ENCODE measurements around the gene CATSPER1. TPM values are rescaled to one million over a fixed set of nuclear protein-coding genes. Genes with fewer than 3 reads are reported as not detected.

CATSPER1 gene
- total RNA-seq: 0.11 and 0.20 TPM in 2 replicates

GRCh38 chr11:66026017-66026529 is at the start of gene CATSPER1:
Gene CATSPER1, minus strand, starts transcription at chr11:66026479. Its CDS starts 100 bp downstream, at chr11:66026379.
- no peak for DNase-seq (ENCODE audit: low read depth, low spot score)

GRCh38 chr11:66075273-66075672 is 49.0 kb upstream of the CATSPER1 start:
- no peak for DNase-seq (ENCODE audit: low read depth, low spot score)

- DNase-seq (ENCODE audit: low read depth, low spot score): no peak
Observed at GRCh38 chr11:66073669-66074068, 47.4 kb upstream of the CATSPER1 start.

- no peak for DNase-seq (ENCODE audit: low read depth, low spot score)
Observed at GRCh38 chr11:66072518-66072917, 46.2 kb upstream of the CATSPER1 start.

GRCh38 chr11:66072081-66072480 is 45.8 kb upstream of the CATSPER1 start:
- DNase-seq (ENCODE audit: low read depth, low spot score): no peak

GRCh38 chr11:66071381-66071801 is 45.1 kb upstream of the CATSPER1 start:
- DNase-seq (ENCODE audit: low read depth, low spot score): no peak

- DNase-seq (ENCODE audit: low read depth, low spot score): no peak
Observed at GRCh38 chr11:66070604-66071380, 44.5 kb upstream of the CATSPER1 start.

- DNase-seq (ENCODE audit: low read depth, low spot score): no peak
Observed at GRCh38 chr11:66069715-66070603, 43.7 kb upstream of the CATSPER1 start, which contains the start of gene PACS1. Gene PACS1, plus strand, starts transcription at chr11:66070272. Its CDS starts 215 bp downstream, at chr11:66070487.

- DNase-seq (ENCODE audit: low read depth, low spot score): no peak
Observed at GRCh38 chr11:66068923-66069714, 42.8 kb upstream of the CATSPER1 start.

GRCh38 chr11:66068154-66068821 is 42.0 kb upstream of the CATSPER1 start:
- no peak for DNase-seq (ENCODE audit: low read depth, low spot score)

- no peak for DNase-seq (ENCODE audit: low read depth, low spot score)
Observed at GRCh38 chr11:66067640-66068039, 41.4 kb upstream of the CATSPER1 start.

- no peak for DNase-seq (ENCODE audit: low read depth, low spot score)
Observed at GRCh38 chr11:66066751-66067150, 40.5 kb upstream of the CATSPER1 start.

GRCh38 chr11:66064571-66064970 is 38.3 kb upstream of the CATSPER1 start:
- no peak for DNase-seq (ENCODE audit: low read depth, low spot score)

GRCh38 chr11:66063900-66064299 is 37.6 kb upstream of the CATSPER1 start:
- DNase-seq (ENCODE audit: low read depth, low spot score): no peak

- no peak for DNase-seq (ENCODE audit: low read depth, low spot score)
Observed at GRCh38 chr11:66062408-66062807, 36.1 kb upstream of the CATSPER1 start.

- DNase-seq (ENCODE audit: low read depth, low spot score): no peak
Observed at GRCh38 chr11:66061268-66061667, 35.0 kb upstream of the CATSPER1 start.

- DNase-seq (ENCODE audit: low read depth, low spot score): no peak
Observed at GRCh38 chr11:66059966-66060680, 33.8 kb upstream of the CATSPER1 start.

- no peak for DNase-seq (ENCODE audit: low read depth, low spot score)
Observed at GRCh38 chr11:66056501-66056900, 30.2 kb upstream of the CATSPER1 start.

- DNase-seq (ENCODE audit: low read depth, low spot score): no peak
Observed at GRCh38 chr11:66055021-66055420, 28.7 kb upstream of the CATSPER1 start.

GRCh38 chr11:66052664-66052982 is 26.3 kb upstream of the CATSPER1 start:
- DNase-seq (ENCODE audit: low read depth, low spot score): no peak
